GM21529 (cell line): ENCODE measurements around the gene CEMP1.
"Not testable (repeated sequence)": the region's sequence is repeated elsewhere in the genome, so short reads cannot be mapped to it uniquely, and the experiment has no call there.

Experiments used
- ATAC-seq: cut with Tn5 transposase; IDR thresholded peaks from one replicate; pipeline ENCODE4 v1.9.1; 2021; ENCODE audit not compliant: unreplicated experiment

Gene CEMP1, protein sequence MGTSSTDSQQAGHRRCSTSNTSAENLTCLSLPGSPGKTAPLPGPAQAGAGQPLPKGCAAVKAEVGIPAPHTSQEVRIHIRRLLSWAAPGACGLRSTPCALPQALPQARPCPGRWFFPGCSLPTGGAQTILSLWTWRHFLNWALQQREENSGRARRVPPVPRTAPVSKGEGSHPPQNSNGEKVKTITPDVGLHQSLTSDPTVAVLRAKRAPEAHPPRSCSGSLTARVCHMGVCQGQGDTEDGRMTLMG

DNA sequence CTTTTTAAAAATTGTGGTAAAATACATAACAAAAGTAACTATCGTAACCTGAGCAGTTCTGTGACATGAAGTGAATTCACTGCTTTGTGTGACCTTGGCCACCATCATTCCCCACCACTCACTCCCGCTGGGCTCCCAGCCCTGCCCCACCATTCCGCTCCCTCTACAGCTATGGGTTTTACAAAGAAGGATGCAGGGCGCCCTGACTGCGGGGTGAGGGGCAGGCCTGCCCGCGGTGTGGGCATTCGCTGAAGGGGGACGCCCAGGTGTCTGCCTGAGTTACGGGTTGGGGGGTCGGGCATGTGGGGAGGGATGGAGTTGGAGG lies at the start of gene CEMP1:
Gene CEMP1 (minus strand): TSS at position 38 of the 325 bp plus-strand sequence. CDS start 335 bp downstream, outside the sequence.
- ATAC-seq = no peak

DNA sequence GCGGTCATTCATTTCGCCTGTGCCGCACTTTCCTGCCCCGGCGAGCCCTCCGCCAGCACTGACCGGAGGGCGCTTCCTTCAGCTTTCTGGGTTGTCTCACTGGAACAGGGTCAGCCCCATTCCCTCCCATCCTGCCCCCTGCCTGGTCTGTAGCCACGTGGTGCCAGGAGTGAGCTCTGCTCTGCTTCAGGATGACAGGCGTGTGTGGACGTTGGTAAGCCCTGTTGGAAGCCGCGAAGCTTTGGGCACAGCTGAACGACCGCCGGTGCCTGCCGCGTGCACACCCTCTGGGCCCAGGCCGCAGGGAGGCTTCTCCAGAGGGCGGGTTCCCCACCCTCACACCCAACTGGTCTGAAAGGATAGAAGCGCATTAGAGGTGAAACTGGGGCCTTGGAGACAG lies 49.6 kb upstream of the CEMP1 start:
- ATAC-seq = not testable (repeated sequence)

DNA sequence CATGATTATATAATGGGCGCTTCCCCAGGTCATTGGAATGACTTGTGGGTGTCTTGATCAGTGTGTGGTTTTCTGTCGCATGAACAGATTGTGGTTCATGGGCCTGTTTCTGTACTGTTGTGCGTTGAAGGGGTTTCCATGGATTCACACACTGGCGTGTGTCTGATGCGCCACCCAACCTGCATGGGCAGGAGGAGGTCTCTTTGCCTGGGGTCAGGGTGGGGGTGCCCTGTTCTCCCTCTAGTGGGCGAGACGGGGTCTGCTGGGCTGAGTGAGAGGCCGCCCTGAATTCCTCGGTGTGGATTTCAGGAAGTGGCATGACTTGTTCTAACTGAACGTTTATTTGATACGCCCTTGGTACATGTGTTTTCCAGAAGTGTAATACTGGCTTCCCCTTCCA lies 48.9 kb upstream of the CEMP1 start:
- not testable (repeated sequence) for ATAC-seq

DNA sequence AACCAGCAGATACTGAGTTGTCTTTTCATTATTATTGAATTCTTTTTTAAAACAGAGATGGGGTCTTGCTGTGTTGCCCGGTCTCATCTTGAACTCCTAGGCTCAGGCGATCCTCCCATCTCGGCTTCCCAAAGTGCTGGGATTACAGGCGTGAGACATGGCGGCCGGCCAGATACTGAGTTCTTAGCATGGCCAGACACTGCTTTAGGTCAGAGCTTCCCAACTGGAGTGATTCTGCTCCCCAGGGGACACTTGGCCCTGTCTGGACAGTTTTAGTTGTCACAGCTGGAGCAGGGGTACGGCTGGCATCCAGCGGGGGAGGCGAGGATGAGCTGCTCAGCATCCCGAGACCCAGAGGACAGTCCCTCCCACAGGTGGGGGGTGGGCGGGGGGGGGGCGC lies 47.7 kb upstream of the CEMP1 start:
- not testable (repeated sequence) for ATAC-seq

DNA sequence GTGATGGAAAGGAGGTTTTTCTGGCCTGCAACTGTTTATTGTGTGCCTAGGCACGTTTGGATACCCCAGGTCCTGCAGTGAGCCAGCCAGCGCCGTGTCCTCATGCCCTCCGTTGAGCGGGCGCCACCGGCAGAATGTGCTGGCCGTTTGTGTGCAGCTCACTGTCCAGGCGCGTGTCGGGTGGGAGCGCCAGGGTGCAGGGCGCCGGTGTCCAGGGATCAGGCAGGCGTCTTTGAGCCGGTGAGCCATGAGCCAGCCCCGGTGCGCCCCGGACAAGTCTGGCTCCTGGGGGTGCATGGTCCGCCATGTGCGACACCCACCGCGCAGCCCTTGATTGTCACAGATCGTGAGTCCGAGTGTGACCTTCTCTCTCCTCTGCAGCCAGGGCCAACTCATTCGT lies 45.8 kb upstream of the CEMP1 start:
- ATAC-seq = not testable (repeated sequence)

DNA sequence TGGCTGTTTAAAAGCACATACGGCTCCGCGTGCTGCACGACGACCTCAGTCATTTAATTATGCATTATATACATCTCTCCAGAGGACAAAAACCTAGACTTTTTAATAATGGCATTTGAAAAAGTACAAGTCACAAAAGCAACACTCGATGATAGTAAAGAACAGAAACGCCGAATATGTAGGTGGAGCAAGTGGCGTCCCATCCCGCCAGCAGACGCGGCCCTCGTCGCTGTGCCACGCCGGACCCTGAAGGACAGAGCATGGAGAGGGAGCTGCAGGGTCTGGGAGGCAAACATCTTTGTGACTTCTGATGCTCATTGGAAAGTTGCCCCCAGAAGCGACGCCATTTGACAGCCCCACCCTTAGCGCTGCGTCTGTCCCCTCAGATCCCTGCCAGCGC lies 44.6 kb upstream of the CEMP1 start:
- ATAC-seq = not testable (repeated sequence)

DNA sequence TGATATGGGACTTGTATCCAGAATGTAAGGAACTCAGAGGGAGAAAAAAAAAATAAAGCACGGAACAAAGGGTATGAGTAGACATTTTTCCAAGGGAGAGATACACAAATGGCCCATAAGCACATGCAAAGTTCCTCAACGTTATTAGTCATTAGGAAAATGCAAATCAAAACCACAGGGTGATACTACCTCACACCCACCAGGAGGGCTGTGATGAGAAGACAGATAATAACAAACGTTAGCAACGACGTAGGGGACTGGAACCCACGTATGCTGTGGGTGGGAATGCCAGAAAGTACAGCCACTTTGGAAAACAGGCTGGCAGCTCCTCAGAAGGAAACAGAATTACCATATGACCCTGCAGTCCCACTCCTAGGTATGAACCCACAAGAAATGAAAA lies 41.5 kb upstream of the CEMP1 start:
- ATAC-seq = not testable (repeated sequence)

DNA sequence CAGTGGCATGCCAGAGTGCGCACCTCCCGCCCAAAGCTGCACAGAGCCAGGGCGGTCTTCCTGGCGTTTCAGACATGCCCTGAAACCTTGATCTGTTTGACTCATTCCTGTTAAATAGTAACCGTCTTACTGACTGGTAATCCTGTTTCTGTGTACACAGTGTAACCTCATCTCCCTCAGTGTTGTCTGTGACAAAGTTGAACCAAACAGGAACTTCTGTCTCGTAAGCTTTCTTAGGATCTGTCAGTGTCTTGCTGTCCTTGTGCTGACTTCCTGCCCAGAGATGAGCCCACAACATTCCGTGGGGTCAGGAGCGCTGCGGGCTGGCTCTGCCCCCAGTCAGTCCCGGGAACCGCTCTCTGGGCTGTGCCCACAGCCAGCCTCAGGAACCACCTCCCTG lies 37.4 kb upstream of the CEMP1 start:
- ATAC-seq = not testable (repeated sequence)

DNA sequence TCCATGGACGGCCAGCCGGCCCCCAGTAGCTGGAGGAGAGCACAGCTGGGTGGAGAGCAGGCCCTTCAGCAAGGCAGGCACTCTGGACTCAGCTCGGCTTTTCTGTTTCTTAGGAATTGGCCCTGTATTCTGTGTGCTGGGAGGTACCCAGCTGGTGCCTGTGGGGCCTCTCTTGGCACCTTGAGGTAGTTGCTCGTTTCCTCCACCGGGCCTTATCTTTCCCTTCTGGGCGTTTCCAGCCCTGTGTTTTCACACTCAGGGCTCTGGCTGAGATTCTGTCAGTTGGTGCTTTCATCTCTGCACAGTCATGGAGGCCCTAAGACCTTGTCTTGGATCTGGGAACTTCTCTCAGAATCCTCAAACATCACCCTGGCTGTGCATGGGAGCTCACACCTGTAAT lies 36.3 kb upstream of the CEMP1 start:
- not testable (repeated sequence) for ATAC-seq

DNA sequence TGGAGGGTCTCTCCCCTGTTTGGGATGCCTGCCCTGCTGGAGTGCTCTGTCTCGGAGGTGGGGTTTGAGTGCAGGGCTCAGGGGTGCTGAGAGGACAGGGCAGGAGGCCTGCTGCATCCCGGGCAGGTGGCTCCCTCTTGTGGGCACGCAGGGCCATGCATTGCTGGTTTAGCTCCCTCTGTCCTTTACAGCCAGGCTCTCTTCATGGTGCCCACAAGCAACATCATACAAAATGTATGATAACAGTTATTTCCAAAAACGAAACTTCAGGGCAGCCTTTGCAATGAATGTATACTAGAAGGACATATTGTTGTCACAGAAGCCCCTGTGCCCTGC lies 29.6 kb upstream of the CEMP1 start:
- peak; percentile 43 for ATAC-seq

DNA sequence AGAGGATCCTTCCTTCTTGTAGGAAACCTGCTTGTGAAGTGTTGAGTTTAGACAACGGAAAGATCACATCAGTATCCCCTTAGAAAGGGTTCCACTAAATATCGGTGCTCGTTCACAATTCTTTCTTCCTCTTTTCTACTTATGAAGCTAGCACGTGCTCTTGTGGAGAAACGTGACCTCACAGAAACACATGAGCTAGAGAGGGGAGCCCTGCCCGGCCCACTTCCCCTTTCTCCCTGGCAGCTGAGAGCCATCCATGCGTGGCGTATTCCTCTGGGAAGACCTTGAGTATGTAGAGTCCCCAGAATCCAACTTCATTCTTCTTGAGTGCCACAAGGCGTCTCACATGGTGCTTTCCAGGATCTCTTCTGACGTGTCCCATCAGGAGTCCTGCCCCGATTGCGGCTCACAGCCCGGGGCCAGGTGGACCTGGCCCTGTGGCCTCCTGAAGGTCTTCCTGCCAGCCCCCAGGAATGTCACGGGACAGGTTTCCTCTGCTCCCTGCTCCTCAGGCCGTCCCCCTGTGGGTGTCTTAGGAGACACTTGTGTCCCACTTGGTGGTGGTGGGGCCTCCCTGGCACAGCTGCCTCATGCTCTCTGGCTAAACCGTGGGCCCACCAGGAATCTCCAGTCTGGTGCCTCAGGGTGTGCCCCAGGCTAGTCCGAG lies 29.1 kb upstream of the CEMP1 start:
- ATAC-seq = peak; percentile 53

DNA sequence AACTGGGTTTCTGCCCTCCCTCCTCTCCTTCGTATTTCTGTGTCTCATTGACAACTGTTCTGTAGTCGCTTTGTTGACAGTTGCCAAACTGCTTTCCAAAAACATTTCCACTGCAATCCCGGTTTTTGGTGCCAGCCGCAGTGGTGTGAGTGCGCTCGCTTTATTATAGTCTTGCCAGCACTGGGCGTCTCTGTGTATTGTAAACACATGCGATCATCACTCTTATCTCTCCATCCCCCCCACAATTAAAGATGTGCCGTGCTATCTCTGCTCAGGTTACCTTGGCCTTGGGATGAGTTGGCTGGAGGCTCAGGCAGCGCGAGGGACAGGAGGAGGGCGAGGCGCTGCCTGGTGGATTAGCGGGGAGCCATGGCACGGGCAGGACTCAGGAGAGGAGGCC lies 25.9 kb upstream of the CEMP1 start:
- ATAC-seq = not testable (repeated sequence)

DNA sequence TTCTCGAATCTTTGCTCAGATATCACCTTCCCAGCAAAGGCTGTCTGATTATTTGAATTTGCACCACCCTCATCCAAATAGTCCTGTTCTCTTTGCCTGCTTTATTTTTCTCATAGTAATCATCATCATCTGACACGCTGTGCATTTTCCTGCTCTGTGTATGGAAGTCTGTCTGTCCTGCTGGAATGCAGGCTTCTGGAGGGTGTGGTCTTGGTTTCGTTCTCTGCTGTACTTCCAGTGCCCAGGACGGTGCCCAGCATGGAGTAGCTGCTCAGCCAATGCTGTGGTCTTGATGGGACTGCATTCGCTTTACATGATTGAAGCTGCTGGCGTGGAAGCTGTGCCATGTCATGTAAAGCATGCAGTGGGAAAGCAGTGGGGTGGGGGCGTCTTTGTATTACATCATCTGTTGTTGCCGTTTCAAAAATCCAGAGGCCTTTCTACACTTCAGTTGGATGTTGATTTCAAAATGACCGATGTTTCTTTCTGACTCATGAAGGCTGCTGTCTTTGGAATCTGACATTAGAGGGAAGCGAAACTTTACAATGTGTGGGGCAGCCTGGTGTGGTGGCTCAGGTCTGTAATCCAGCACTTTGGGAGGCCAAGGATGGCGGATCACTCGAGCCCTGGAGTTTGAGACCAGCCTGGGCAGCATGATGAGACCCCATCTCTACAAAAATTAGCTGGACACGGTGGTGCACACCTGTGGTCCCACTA lies 23.7 kb upstream of the CEMP1 start:
- not testable (repeated sequence) for ATAC-seq

DNA sequence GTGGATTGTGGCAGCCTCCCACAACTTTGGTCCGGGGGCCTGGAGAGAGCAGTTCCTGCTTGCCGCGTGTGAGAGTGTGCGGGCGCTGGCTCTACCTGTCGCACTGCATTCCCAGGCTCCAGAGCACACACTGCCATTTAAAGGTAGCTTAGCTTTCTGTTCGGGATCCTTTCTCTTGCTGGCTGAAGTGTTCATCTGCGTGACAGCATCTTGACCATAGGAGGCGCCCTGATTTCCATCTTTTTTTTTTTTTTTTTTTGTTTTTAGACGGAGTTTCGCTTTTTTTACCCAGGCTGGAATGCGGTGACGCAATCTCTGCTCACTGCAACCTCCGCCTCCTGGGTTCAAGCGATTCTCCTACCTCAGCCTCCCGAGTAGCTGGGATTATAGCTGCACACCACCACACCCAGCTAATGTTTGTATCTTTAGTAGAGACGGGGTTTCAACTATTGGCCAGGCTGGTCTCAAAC lies 20.2 kb upstream of the CEMP1 start:
- not testable (repeated sequence) for ATAC-seq

DNA sequence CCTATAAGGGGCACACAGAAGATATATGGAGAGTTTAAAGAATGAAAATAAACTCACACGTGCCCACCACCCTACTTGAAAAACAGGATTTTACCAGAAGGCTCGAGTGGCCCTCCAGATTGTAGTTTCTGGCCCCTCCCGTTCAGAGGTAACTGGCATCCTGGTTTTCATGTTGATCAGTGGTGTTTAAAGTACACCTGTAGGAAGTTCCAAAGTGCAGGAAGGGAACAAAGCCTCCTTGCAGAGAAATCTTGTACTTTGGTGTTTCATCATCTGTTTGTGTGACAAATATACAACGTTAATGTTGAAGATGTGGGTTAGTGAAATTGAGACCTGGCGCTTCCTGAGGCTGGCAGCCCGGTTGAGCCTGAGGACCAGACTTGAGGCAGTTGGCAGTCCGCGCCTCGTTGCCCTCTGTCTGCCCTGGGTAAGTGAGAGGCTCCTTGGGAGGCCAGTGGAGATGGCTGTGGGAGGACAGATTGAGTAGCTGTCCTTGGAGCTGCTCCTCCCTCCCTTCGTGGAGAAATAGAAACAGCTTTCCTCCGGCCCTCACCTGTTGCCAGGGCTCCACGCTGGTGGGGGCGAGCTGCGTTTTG lies 19.2 kb upstream of the CEMP1 start:
- ATAC-seq = not testable (repeated sequence)

DNA sequence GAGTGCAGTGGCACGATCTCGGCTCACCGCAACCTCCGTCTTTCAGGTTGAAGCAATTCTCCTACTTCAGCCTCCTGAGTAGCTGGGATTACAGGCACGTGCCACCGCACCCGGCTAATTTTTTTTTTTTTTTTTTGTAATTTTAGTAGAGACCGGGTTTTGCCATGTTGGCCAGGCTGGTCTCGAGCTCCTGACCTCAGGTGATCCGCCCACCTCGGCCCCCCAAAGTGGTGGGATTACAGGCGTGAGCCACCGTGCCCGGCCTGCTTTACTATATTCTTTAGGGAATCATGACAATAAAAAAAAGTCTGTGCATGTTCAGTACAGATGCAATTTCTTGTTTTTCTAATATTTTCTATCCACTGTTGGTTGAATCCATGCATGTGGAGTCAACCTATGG lies 12.6 kb upstream of the CEMP1 start:
- ATAC-seq = not testable (repeated sequence)

DNA sequence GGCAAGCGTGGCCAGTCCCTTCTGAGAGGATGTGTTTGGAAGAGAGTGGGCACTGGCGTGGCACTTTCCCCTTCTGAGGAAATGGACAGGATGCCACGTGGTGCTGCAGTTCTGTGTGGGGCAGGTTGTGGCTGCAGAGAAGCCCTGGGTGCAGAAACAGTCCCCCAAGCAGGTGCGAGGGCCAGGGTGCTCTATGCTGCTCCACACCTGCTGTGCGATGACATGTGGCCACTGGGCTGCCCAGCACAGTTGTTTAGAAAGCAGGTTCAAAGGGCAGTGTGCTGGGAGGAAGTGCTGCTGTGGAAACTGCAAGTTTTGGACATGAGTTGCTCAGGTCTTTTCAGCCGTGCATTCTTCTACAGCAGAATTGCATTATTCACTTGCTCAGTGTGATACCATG lies 10.2 kb upstream of the CEMP1 start:
- not testable (repeated sequence) for ATAC-seq

DNA sequence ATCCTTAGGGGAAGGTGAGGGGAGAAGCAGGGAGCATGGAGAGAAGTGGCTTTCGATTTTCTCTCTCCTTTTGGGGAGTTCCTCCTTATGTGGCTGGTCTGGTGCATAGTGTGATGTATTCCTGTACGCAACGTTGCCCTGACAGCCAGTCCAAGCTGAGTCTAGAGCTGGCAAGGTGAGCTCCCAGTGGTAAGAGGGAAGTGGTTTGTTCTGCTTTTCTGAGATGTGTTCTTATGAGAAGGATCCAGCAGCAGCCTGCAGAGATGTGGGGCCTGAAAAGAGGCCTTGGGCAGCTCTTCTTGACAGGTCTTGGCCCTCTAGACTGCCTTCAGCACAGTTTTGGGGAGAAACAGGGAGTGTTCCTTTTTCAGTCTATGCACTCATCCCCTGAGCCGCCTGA lies 9.7 kb upstream of the CEMP1 start:
- not testable (repeated sequence) for ATAC-seq

DNA sequence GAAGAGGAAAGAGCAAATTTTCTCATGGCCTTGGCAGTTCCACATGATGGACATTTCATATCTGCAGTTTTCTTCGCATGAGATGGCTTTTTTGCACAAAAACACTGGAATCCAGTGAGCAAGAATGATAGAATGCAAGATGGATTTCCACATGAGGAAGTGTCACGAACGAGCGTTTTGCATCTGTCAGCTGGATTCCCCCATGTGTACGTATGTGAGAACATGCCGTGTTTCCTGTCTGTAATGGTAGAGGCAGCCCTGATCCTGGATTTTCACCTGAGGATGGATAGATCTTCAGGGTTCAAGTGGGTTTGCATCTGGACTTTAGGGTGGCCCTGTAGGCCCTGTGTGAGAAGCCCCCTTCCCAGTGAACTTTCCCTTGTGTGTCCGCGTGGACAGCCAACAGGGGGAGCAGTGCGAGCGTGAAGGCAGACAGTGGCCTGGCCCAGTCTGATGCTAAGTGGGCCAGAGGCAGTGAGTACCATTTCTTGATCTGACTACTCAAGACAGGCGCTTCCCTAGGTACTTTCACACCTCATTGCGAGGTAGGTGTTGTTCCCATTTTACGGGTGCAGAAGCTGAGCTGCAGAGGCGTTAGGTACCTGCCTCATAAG lies 8.7 kb upstream of the CEMP1 start:
- not testable (repeated sequence) for ATAC-seq

DNA sequence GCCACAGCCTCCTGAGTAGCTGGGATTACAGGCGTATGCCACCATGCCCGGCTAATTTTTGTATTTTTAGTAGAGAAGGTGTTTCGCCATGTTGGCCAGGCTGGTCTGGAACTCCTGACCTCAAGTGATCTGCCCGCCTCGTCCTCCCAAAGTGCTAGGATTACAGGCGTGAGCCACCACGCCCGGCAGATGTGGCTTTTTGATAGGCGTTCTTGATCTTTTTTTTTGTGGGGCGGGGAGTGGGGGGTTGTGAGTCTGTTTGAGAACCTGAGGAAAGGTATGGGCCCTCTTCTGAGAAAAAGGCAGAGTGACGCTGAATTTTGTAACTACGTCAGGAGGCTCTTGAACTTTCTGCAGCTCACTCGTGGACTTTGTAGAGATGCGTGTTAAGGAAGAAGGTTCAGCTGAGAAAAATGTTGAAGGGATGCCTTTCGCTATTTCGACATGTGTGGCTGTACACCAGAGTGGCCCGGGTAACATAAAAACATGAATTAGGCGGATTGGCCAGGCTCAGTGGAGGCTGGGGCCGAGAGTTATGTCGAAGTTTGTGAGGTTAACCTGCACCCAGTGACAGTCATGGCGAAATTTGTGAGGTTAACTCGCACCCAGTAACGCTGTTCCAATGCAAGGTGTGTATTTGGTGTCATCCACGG lies 8.1 kb upstream of the CEMP1 start:
- ATAC-seq = not testable (repeated sequence)
